Transverse colon (tissue), 4 donors: ENCODE data around the gene OARD1. TPM values are rescaled to one million over a fixed set of nuclear protein-coding genes. Genes with fewer than 3 reads are reported as not detected.
"Not testable (repeated sequence)": the region's sequence is repeated elsewhere in the genome, so short reads cannot be mapped to it uniquely, and the experiment has no call there.

Experiments used
- DNase-seq: peaks from one replicate; pipeline ENCODE4 v3.0.0-alpha.2; 2019
- H3K27ac ChIP-seq, 4 donors: fragments of 200-600 bp; sonication (generic); 2 replicates each; pipeline ENCODE4 v1.5.1; 2016 to 2018; ENCODE audit warnings: inconsistent platforms in 4 of 4
- H3K27me3 ChIP-seq: fragments of 200-600 bp; sonication (generic); 2 replicates; pipeline ENCODE4 v1.5.1; 2017; ENCODE audit warnings: inconsistent platforms
- H3K36me3 ChIP-seq, 4 donors: fragments of 200-600 bp; sonication (generic); 2 replicates each; pipeline ENCODE4 v1.5.1; 2017 to 2019; ENCODE audit warnings: inconsistent platforms in 4 of 4
- H3K4me1 ChIP-seq, 4 donors: fragments of 200-600 bp; sonication (generic); 2 replicates each; pipeline ENCODE4 v1.5.1; 2017 to 2020; ENCODE audit warnings: inconsistent platforms in 4 of 4
- H3K4me3 ChIP-seq, 4 donors: fragments of 200-600 bp; sonication (generic); 1 replicate in 1 of 4; 2 replicates in 3 of 4; pipeline versions ENCODE4 v1.5.1 to v1.6.1; 2017 to 2019; ENCODE audit warnings: inconsistent platforms in 4 of 4
- H3K9me3 ChIP-seq, 2 donors: fragments of 200-600 bp; sonication (generic); 2 replicates each; pipeline ENCODE4 v1.5.1; 2017 to 2019; ENCODE audit warnings: inconsistent platforms in 2 of 2
- CTCF ChIP-seq, 5 experiments: fragments of 200-600 bp in 3 of 5; fragments of 450-650 bp in 2 of 5; sonication (generic) in 3 of 5; IDR thresholded peaks; 1 replicate in 2 of 5; 2 replicates in 3 of 5; pipeline ENCODE4 v1.5.1; 2016 to 2017; ENCODE audit warnings: antibody characterized with exemption in 5 of 5, inconsistent platforms in 3 of 5, mild to moderate bottlenecking in 2 of 5, moderate library complexity in 1 of 5
- EP300 ChIP-seq: sonication (generic); formaldehyde crosslinking; IDR thresholded peaks from one replicate; pipeline ENCODE4 v1.6.1; 2017; ENCODE audit warnings: antibody characterized with exemption, low read depth
- POLR2A ChIP-seq: fragments of 450-650 bp; IDR thresholded peaks from one replicate; pipeline ENCODE4 v1.6.1; 2016; ENCODE audit warnings: antibody characterized with exemption, mild to moderate bottlenecking, moderate library complexity
- POLR2AphosphoS5 ChIP-seq, 3 donors: sonication (generic); formaldehyde crosslinking; IDR thresholded peaks; one replicate each; pipeline ENCODE4 v1.6.1; 2016; ENCODE audit warnings: antibody characterized with exemption in 3 of 3
- WGBS, 2 donors: methylation state at CpG; one replicate each; pipeline ENCODE4 v1.1.5; 2018; ENCODE audit warnings: low coverage in 1 of 2; 5-methylcytosine and 5-hydroxymethylcytosine counted together
- in situ Hi-C, 4 donors: fragments of 200-750 bp; cut with MboI; loops; one replicate each; pipeline versions ENCODE4 v1.15.0 to v1.15.1; 2017; ENCODE audit warnings: low sequenced_read_pairs in 3 of 4, low pct_ligation_motif_present in 1 of 4, low pct_unique_long_range_greater_than_20kb in 1 of 4
- intact Hi-C: fragments of 100-400 bp; cut with DNase I; formaldehyde crosslinking; loops from one replicate; pipeline ENCODE4 v1.15.1; 2023; ENCODE audit warnings: low total_unique reads
- total RNA-seq, 4 donors: library from RNA; depleted of rRNA; stranded (reverse); fragments of >200 nt; gene quantifications; one replicate each; pipeline ENCODE4 v1.1.0, GENCODE V29; 2016

The OARD1 gene
- total RNA-seq, 4 donors from 2014 or later, result 1.4 to 27.6 (median 13.7) TPM

GRCh38 chr6:41023114-41023513 lies 49.0 kb downstream of the OARD1 start:
- WGBS, 2 donors, result 100% methylated on average over 3 of the region's 3 CpGs; no CpG with 5 or more reads in 1 of the 2 donors
- H3K27ac ChIP-seq, result no peak overlapping the region
- intact Hi-C loops, result no loop called here
- H3K27me3 ChIP-seq, result no peaks in the 10 kb centered on the region
- no peak for DNase-seq
- no peaks in the 10 kb centered on the region for H3K36me3 ChIP-seq
- no peak for TF ChIP-seq POLR2A
- no peak for TF ChIP-seq CTCF (IDR thresholded peaks at IDR 0.05)
- TF ChIP-seq EP300, result no peak
- TF ChIP-seq POLR2AphosphoS5 (IDR thresholded peaks at IDR 0.05), result no peak
- peaks cover 5 to 10% (median 6%) of the 10 kb centered on the region in 4 donors for H3K4me1 ChIP-seq
- no peak overlapping the region for H3K4me3 ChIP-seq
- in situ Hi-C loops, result loop anchor here in 2 of 4 donors (10.0 kb wide), 1 partner anchor 128 kb away; no protein-coding TSS in a partner anchor
- H3K9me3 ChIP-seq, result no peaks in the 10 kb centered on the region

GRCh38 chr6:41022294-41022693 lies 49.9 kb downstream of the OARD1 start:
- peaks cover 0 to 4% (median 0%) of the 10 kb centered on the region in 4 donors for H3K4me1 ChIP-seq
- no peaks in the 10 kb centered on the region for H3K36me3 ChIP-seq
- no peak for TF ChIP-seq POLR2A
- no peak for TF ChIP-seq CTCF (IDR thresholded peaks at IDR 0.05)
- no peak for TF ChIP-seq POLR2AphosphoS5 (IDR thresholded peaks at IDR 0.05)
- no peak for TF ChIP-seq EP300
- intact Hi-C loops, result no loop called here
- no peak overlapping the region for H3K4me3 ChIP-seq
- DNase-seq, result no peak
- in situ Hi-C loops, result loop anchor here in 2 of 4 donors (10.0 kb wide), 1 partner anchor 127 kb away; no protein-coding TSS in a partner anchor
- H3K27me3 ChIP-seq, result no peaks in the 10 kb centered on the region
- no peaks in the 10 kb centered on the region for H3K9me3 ChIP-seq
- no peak overlapping the region for H3K27ac ChIP-seq

- H3K4me3 ChIP-seq, result no peak overlapping the region
- in situ Hi-C loops (loop anchor here in 2 of 4 donors (10.0 kb wide), 1 partner anchor 127 kb away; no protein-coding TSS in a partner anchor), intact Hi-C loops (no loop called here)
- H3K36me3 ChIP-seq, result no peaks in the 10 kb centered on the region
- no peak for DNase-seq
- no peaks in the 10 kb centered on the region for H3K9me3 ChIP-seq
- no peak overlapping the region for H3K27ac ChIP-seq
- H3K27me3 ChIP-seq, result no peaks in the 10 kb centered on the region
- WGBS, 2 donors, result 80% methylated on average over 3 of the region's 3 CpGs; no CpG with 5 or more reads in 1 of the 2 donors
- TF ChIP-seq EP300 (no peak), POLR2A (no peak), CTCF (IDR thresholded peaks at IDR 0.05) (no peak), POLR2AphosphoS5 (IDR thresholded peaks at IDR 0.05) (no peak)
- no peaks in the 10 kb centered on the region for H3K4me1 ChIP-seq
Observed at GRCh38 chr6:41021832-41022231, 50.3 kb downstream of the OARD1 start.

GRCh38 chr6:41017663-41018062 lies 54.5 kb downstream of the OARD1 start:
- Histone ChIP-seq H3K36me3 (no peaks in the 10 kb centered on the region), H3K27ac (no peak overlapping the region), H3K4me1 (no peaks in the 10 kb centered on the region), H3K9me3 (no peaks in the 10 kb centered on the region), H3K27me3 (no peaks in the 10 kb centered on the region), H3K4me3 (no peak overlapping the region)
- in situ Hi-C loops, result no loop called here
- intact Hi-C loops, result no loop called here
- DNase-seq, result no peak
- 100% methylated on average over 1 of the region's 1 CpG; no CpG with 5 or more reads in 1 of the 2 donors for WGBS, 2 donors
- TF ChIP-seq EP300, result no peak
- TF ChIP-seq POLR2A, result no peak
- TF ChIP-seq CTCF (IDR thresholded peaks at IDR 0.05), result no peak
- no peak for TF ChIP-seq POLR2AphosphoS5 (IDR thresholded peaks at IDR 0.05)

GRCh38 chr6:41015860-41016259 lies 56.3 kb downstream of the OARD1 start:
- DNase-seq, in situ Hi-C loops, intact Hi-C loops, H3K9me3 ChIP-seq, H3K27me3 ChIP-seq, H3K4me3 ChIP-seq, H3K27ac ChIP-seq, H3K4me1 ChIP-seq, H3K36me3 ChIP-seq: not testable (repeated sequence)
- 92 to 95% methylated on average over 5 of the region's 5 CpGs for WGBS, 2 donors
